Aorta (tissue), 5 donors: Measurements from ENCODE around the gene PRR3. TPM values are rescaled to one million over a fixed set of nuclear protein-coding genes. Genes with fewer than 3 reads are reported as not detected.
"Not testable (repeated sequence)": the region's sequence is repeated elsewhere in the genome, so short reads cannot be mapped to it uniquely, and the experiment has no call there.

ENCODE experiments used
- ATAC-seq: fragments of 200-7000 bp; cut with Tn5 transposase; one replicate; pipeline ENCODE4 v1.9.1; 2022; ENCODE audit warnings: moderate library complexity; ENCODE audit not compliant: low FRiP score
- DNase-seq, 2 donors: peaks; one replicate each; pipeline ENCODE4 v3.0.0-alpha.2; 2020
- H3K27ac ChIP-seq, 2 donors: one replicate each; pipeline ENCODE4 v1.5.1; 2013; ENCODE audit warnings: low read length in 2 of 2, mild to moderate bottlenecking in 2 of 2, moderate library complexity in 2 of 2, control low read depth in 1 of 2, inconsistent platforms in 1 of 2, low read depth in 1 of 2
- H3K27me3 ChIP-seq, 2 donors: one replicate each; pipeline ENCODE4 v1.6.1; 2013; ENCODE audit warnings: control low read depth in 1 of 2, low read length in 1 of 2, mild to moderate bottlenecking in 1 of 2, moderate library complexity in 1 of 2; ENCODE audit not compliant: insufficient read depth in 2 of 2, control insufficient read depth in 1 of 2
- H3K36me3 ChIP-seq, 2 donors: one replicate each; pipeline ENCODE4 v1.6.1; 2013; ENCODE audit warnings: control low read depth in 1 of 2, low read length in 1 of 2, mild to moderate bottlenecking in 1 of 2; ENCODE audit not compliant: insufficient read depth in 2 of 2, control insufficient read depth in 1 of 2
- H3K4me1 ChIP-seq, 2 donors: one replicate each; pipeline ENCODE4 v1.6.1; 2013; ENCODE audit warnings: low read length in 2 of 2, control low read depth in 1 of 2, mild to moderate bottlenecking in 1 of 2, moderate library complexity in 1 of 2; ENCODE audit not compliant: insufficient read depth in 2 of 2, control insufficient read depth in 1 of 2
- H3K4me3 ChIP-seq, 2 donors: one replicate each; pipeline ENCODE4 v1.5.1; 2013; ENCODE audit warnings: low read length in 2 of 2, control low read depth in 1 of 2, mild to moderate bottlenecking in 1 of 2
- H3K9me3 ChIP-seq: one replicate; pipeline ENCODE4 v1.6.1; 2013; ENCODE audit warnings: mild to moderate bottlenecking, low read length; ENCODE audit not compliant: control insufficient read depth
- WGBS, 2 donors: extraction: QIAGEN DNeasy Blood & Tissue Kit; methylation state at CpG; one replicate each; pipeline ENCODE4 v1.1.7; 2013; 5-methylcytosine and 5-hydroxymethylcytosine counted together
- intact Hi-C, 2 donors: fragments of 100-400 bp; cut with DNase I; formaldehyde crosslinking; loops; one replicate each; pipeline versions ENCODE4 v1.14.2 to v1.15.0; 2022
- polyA plus RNA-seq, 2 donors: library from polyadenylated mRNA; stranded (reverse); fragments of 200-250 nt; gene quantifications; one replicate each; pipeline ENCODE4 v1.2.3, GENCODE V29; 2013
- total RNA-seq, 2 donors: library from RNA; stranded (reverse); fragmentation: NEBNext Ultra II Directional; extraction: Animal tissue kit (Norgen Biotek cat#: 25700); gene quantifications; one replicate each; pipeline ENCODE4 v1.2.1, GENCODE V29; 2021
- donor health status: healthy with polysubstance abuse.
- donor health status: Bipolar disorder and iron deficiency.
- donor health status: DM: no; HTN: no; CAD: no.
- donor health status: DM: no; HTN: no; CAD: no.
- donor health status: DM: yes; HTN: yes; CAD: no.

Gene PRR3
- total and polyA plus RNA-seq, 4 donors, result 4.1 to 11.6 (median 8.5) TPM

- peak; percentile 93 to 95 for DNase-seq
- Histone ChIP-seq H3K4me3 (peak overlapping the region; percentile 32 to 75), H3K9me3 (no peaks in the 10 kb centered on the region), H3K4me1 (no peaks in the 10 kb centered on the region), H3K27me3 (no peaks in the 10 kb centered on the region), H3K36me3 (no peaks in the 10 kb centered on the region), H3K27ac (peak overlapping the region in 1 of 2 donors; percentile 52)
- intact Hi-C loops, result no loop called here
- ATAC-seq, result peak; percentile 96
- WGBS, 2 donors, result 3 to 4% methylated on average over 33 of the region's 33 CpGs
Measured at GRCh38 chr6:30515944-30516753, 40.9 kb upstream of the PRR3 start.

GRCh38 chr6:30516754-30517076, 40.4 kb upstream of the PRR3 start:
- intact Hi-C loops, H3K9me3 ChIP-seq, DNase-seq, H3K36me3 ChIP-seq, ATAC-seq, H3K4me3 ChIP-seq, H3K4me1 ChIP-seq, H3K27me3 ChIP-seq, H3K27ac ChIP-seq: not testable (repeated sequence)
- WGBS, 2 donors, result 64% methylated on average over 9 of the region's 9 CpGs

GRCh38 chr6:30517767-30518504, 39.2 kb upstream of the PRR3 start:
- H3K27ac ChIP-seq, H3K9me3 ChIP-seq, H3K4me3 ChIP-seq, intact Hi-C loops, H3K36me3 ChIP-seq, H3K27me3 ChIP-seq, ATAC-seq, H3K4me1 ChIP-seq, DNase-seq: not testable (repeated sequence)
- 93% methylated on average over 21 of the region's 21 CpGs for WGBS, 2 donors

GRCh38 chr6:30518505-30519145, 38.5 kb upstream of the PRR3 start:
- H3K4me3 ChIP-seq, H3K36me3 ChIP-seq, H3K27me3 ChIP-seq, ATAC-seq, intact Hi-C loops, H3K4me1 ChIP-seq, DNase-seq, H3K9me3 ChIP-seq, H3K27ac ChIP-seq: not testable (repeated sequence)
- WGBS, 2 donors, result 85% methylated on average over 19 of the region's 19 CpGs

- WGBS, 2 donors, result 86 to 89% methylated on average over 6 of the region's 6 CpGs
- DNase-seq (no peak), ATAC-seq (no peak)
- no peaks in the 10 kb centered on the region for H3K4me1 ChIP-seq
- H3K36me3 ChIP-seq, result no peaks in the 10 kb centered on the region
- no peaks in the 10 kb centered on the region for H3K27me3 ChIP-seq
- H3K4me3 ChIP-seq, result no peak overlapping the region
- H3K9me3 ChIP-seq, result no peaks in the 10 kb centered on the region
- H3K27ac ChIP-seq, result no peak overlapping the region
- intact Hi-C loops, result no loop called here
Measured at GRCh38 chr6:30520522-30520921, 36.6 kb upstream of the PRR3 start.

- DNase-seq, H3K9me3 ChIP-seq, intact Hi-C loops, ATAC-seq, H3K27ac ChIP-seq, H3K4me3 ChIP-seq, H3K4me1 ChIP-seq, H3K27me3 ChIP-seq, H3K36me3 ChIP-seq: not testable (repeated sequence)
- WGBS, 2 donors, result 69 to 76% methylated on average over 7 of the region's 7 CpGs
Measured at GRCh38 chr6:30521082-30521481, 36.0 kb upstream of the PRR3 start.

GRCh38 chr6:30521952-30522351, 35.1 kb upstream of the PRR3 start:
- H3K9me3 ChIP-seq, H3K27ac ChIP-seq, H3K4me1 ChIP-seq, intact Hi-C loops, H3K36me3 ChIP-seq, H3K4me3 ChIP-seq, DNase-seq, ATAC-seq, H3K27me3 ChIP-seq: not testable (repeated sequence)
- 79 to 82% methylated on average over 5 of the region's 5 CpGs for WGBS, 2 donors

- 91 to 97% methylated on average over 3 of the region's 3 CpGs for WGBS, 2 donors
- ATAC-seq, H3K27me3 ChIP-seq, H3K9me3 ChIP-seq, H3K36me3 ChIP-seq, intact Hi-C loops, H3K27ac ChIP-seq, H3K4me3 ChIP-seq, H3K4me1 ChIP-seq, DNase-seq: not testable (repeated sequence)
Measured at GRCh38 chr6:30526444-30526843, 30.7 kb upstream of the PRR3 start.
